GM08714 (cell line): ENCODE results near the gene HJURP.

Source experiments
- H3K4me3 ChIP-seq: fragments of 200-500 bp; sonication (Bioruptor generic); 2 replicates; pipeline ENCODE4 v1.5.1; 2014; ENCODE audit warnings: mild to moderate bottlenecking, low read length, inconsistent platforms
- ZNF274 ChIP-seq: IDR thresholded peaks from 2 replicates; pipeline ENCODE4 v1.6.1; 2012; ENCODE audit warnings: mild to moderate bottlenecking, low read depth, low read length

The HJURP gene

DNA sequence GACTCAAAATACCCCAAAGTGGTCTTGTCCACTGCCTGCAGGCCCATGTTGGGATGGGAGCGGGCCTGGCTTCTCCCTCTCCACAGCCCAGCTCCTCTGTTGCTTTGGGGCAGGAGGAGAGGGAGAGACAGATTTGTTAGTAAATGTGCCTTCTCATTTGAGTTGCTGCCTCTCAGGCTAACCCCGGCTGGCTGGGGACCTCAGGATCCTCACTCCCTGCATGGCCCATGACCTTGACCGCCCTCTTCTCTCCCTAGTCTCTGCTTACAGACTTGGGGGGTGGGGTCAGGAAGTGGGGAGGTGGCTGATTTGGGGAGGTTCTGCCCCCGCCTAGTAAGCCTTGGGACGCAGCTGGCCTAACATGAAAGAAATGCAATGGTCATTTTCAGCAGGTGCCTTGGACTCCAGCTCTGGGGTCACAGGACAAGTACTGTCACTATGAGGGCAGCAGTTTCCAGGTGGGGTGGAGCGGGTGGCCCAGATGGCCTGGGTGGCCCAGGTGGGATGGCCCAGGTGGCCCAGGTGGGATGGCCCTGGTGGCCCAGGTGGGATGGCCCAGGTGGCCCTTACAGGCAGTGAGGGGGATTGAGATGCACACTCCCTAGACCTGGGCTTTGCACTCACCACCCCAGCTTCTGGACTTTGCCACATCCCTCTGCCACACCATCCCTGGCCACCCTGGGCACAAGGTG, 24.1 kb downstream of the HJURP start:
- no peak overlapping the region for H3K4me3 ChIP-seq
- TF ChIP-seq ZNF274, result no peak

DNA sequence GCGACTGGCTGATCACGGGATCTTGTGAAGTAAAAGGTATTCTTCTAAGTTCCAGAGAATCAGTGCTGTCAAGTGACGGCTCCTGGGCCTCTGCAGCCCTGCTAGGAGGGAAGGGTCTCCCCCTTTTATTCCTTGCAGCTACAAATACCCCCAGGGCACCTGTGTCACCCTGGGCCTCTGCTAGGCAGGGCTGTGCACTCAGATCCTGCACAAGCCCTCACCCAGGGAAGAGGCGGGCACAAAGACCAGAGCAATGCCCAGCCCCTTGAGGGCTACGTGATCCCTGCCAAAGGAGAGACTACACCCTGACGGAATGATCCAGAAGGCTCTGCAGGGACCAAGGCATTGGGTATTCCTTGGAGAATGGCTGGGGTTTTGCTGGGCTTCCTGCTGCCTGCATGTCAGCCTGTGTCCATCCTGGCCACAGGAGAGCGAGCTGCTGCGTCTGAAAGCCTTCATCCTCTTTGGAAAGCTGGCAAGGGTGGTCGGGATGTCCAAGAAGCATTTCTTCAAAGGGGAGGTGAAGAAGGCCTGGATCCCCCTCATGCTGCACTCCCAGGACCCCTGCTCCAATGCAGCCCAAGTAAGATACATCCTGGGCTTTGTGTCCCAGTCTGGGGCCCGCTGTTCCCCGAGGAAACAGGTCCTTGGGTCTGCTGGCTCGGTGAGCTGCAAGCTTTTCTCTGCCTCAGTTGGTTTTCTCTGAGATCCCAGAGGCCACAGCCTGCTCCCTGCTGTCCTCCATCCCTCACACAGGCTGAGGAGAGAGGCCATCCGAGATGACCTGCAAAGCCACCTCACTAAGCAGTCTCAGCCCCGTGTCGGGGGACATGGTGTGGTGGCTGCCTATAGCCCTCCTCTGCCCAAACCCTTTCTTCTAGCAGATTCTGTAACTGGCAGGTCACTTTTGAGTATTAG, 24.9 kb downstream of the HJURP start:
- no peak overlapping the region for H3K4me3 ChIP-seq
- TF ChIP-seq ZNF274, result no peak

DNA sequence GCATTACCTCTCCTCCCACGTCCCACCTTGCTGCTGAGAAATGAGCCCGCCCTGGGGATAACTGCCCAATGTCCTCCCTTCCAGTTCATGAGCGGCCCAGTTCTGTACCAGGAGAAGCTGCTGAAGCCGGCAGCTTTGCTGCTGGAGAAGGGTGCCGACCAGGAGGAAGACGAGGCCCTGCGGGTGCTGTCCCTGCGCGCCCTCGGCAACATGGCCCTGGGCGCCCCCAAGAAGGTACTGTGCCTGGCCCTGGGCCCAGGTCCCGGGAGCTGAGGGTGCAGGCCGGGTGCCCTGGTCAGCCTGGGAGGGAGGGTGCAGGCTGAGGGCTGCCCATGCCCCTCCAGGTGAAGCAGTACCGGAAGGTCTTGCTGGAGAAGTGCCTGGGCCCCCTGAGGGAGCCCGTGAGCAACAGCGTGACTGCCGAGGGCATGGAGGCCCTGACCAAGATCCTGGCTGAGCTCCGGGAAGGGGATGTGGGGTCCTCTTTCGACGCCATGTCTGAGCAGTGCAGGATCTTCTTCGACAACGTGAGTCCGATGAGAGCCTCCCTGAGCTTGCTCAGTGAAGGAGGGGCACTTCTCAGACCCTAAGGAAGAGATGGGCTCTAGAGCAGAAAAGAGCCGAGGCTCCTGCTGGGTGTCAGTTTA, 25.7 kb downstream of the HJURP start:
- H3K4me3 ChIP-seq, result no peak overlapping the region
- TF ChIP-seq ZNF274, result no peak

DNA sequence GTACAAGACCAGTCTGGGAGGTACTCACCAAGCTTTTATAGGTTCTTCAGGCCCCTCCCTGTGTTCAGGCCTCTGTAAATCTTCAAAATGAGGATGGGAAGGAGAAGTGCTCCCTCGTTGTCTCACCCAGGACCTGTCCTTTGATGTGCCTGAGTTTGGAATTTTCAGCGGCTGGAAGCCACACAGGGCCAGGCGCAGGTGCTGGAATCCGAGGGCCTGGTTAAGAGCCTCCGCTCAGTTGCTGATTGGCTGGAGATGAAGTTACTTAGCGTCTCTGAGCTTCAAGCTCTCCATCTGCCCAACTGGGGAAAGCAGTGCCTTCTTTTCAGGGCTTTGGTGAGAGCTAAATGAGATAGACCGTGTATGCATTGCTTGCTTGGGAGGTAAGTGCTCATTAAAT, 30.0 kb downstream of the HJURP start:
- H3K4me3 ChIP-seq, result no peak overlapping the region
- no peak for TF ChIP-seq ZNF274

DNA sequence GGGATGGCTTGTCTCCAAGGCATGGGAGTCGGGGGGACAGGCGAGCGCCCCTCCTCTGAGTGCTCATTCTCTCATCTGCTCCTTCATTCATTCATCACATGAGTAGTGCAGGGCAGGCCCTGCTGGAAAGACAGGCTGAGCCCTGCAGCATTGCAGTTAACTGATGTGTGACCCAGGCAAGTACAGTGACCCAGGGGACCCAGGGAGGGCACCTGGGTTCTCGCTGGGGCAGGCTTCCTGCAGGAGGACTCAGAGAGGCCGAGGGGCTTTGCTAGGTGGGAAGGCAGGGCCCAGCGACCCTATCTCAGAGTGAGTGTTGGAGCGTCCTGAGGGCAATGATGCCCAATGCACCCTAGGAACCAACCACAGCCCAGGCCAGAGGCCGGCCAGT, 30.6 kb downstream of the HJURP start:
- H3K4me3 ChIP-seq, result no peak overlapping the region

DNA sequence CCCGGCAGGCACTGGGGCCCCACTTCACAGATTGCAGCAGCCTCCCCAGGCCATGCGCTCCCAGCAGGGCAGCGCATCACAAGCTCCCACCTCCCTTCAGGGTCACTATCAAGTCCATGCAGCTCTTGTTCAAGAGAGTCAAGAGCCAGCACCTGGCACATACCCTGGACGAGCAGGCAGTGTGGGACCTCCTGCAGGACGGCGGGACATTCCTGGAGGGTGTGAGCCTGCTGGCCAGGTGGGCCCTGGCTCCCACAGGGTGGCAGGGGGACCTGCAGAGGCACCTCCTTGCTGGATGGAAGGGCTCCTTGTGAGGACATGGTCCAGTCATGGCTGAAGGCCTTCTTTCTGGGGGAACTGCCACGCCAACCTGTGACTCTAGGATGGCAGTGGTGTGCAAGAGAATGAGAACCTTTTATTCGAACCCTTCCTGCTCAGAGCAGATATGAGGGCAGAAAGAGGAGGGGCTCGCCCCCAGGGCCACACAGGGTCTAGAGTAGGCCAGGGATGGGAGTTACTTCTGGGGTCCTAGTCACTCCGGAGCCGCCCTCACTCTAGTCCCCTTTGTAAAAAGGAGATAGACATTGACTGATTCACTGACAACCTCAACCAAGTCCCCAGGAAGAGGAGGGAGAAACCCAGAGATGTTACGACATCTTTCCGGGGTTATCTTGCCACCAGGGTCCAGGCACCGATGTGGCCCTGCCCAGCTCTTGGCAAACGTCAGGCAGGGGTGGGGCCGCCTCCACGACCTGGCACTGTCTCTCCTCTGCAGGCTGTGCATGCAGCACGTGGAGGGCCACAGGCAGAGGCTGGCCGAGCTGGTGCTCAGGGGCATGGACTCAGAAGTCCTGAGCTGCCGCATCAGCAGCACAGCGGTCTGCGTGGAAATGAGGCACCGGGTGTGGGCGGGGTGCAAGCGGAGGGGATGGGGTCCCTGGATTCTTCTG, 31.3 kb downstream of the HJURP start:
- H3K4me3 ChIP-seq, result no peak overlapping the region
- no peak for TF ChIP-seq ZNF274

More for the DNA sequence above, 30.6 kb downstream of the HJURP start:
- no peak for TF ChIP-seq ZNF274

DNA sequence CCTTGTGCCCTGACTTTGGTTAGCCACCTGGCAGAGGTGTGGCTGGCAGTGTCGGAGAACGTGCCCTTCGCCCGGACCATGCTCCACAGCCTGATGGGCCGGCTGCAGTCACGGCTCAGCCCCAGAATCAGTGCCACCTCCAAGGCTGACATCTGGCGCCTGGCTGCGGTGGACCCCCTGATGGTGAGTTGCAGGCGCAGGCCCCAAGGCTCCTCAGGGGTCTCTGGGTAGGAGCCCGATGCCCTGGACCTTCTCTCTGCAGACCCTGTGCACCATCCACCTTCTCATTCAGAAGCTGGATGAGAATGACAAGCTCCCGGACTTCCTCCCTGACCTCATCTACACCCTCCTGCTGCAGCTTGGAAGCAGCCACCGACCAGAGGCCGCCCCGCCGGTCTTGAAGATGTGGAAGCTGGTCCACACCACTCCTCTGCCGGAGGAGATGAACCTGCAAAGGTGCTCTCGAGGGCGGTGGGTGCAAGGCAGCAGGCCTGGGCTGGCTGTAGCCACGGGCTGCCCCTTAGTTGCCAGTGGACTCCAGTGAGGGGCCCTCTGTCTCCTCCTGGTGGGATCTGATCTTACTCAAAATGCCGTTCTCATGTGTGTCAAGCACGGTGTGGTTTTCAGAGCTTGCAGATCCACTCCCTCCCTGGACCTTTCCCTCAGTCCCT, 32.1 kb downstream of the HJURP start:
- no peak for TF ChIP-seq ZNF274

DNA sequence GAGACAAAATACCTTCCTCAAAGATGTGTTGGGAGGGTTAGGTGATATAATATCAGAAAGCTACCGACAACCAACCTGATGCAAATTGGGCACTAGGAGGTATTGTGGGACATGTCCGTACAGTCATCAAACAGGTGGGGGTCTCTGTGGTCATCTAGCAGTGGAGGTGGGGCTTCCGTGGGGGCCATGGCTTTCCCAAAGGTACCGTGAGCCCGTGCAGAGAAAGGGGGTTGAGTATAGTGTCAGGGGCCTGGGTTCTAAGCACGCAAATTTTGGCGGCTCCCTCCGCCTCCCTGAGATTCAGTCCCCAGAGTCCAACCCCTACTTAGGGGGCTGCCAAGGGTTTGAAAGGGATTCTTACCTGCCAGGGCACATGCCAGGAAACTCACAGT, 32.6 kb downstream of the HJURP start:
- no peak for TF ChIP-seq ZNF274
- no peak overlapping the region for H3K4me3 ChIP-seq

More for the DNA sequence above, 32.1 kb downstream of the HJURP start:
- H3K4me3 ChIP-seq, result no peak overlapping the region

DNA sequence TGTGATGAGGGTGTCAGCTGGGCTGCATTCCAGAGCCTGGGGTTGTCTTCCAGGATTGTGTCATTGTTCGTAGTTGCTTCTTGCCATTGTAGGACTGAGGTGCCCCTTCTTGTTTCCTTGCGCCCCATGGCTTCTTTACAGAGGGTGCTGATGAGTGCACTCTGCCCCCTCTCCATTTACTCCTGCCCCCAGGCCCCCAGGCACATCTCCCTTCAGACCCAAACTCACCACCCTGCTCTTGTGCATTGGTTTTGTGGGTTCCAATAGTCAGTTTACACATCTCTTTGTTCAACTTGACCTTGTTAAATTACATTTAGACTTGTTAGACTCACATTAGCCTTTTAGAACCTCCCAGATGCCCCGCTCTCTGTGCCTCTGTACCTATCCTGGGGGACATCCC, 33.1 kb downstream of the HJURP start:
- no peak for TF ChIP-seq ZNF274
- H3K4me3 ChIP-seq, result no peak overlapping the region

DNA sequence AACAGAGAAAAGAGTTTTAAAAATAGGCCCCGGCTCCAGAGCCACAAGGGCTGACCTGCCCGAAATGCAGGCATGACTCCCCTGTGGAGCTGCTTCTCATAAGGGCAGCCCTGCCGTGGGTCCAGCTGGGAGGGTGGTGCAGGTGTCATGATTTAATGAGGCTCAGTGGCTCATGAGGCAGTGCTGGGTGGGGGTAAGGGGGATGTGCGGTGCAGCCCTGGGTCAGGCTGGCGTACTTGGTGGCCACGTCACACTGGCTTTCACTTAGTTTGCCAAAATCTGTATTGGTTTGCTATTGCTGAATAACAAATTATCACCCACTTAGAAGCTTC, 33.6 kb downstream of the HJURP start:
- no peak for TF ChIP-seq ZNF274
- no peak overlapping the region for H3K4me3 ChIP-seq

DNA sequence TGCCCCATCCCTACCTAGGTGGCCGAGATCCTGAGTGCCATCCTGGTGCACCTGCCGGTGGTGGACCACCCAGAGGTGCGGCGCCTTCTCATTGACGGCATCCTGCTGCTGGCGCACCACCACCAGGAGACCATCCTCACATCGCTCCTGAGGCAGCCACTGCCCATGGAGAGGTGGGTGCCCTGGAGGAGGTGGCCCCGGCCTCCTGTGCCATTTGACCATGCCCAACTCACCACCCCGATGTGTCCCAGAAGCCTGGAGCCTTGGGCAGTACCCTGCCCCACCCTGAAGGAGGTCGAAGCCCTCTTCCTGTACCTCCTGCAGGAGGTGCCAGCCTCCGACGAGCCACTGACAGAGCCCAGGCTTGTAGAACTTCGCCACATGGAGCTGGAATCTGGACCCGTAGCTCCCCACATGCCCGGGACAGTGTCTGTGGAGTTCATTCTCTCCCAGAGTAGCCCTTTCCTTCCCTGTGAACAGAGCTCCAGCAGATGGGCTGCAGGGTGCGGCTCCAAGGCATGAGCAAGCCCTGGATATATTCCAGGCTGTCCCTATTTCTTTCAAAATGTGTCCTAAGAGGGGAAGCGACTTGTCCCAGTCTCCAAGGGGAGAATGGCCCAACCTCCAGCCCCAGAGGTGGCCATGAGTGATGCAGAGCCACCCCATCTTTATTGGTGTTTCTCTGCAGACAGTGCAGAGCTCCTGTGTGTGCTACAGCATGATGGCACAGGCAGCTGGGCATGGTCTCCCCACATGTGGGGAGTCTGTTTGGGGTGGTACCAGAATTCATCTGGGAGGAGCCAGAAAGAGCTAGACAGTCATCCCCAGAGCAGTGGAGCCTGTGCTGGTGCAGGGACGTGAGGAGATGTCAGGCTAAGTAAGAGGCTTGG, 34.2 kb downstream of the HJURP start:
- no peak for TF ChIP-seq ZNF274
- no peak overlapping the region for H3K4me3 ChIP-seq
